ENCODE data around the gene MAP3K20. TPM values are rescaled to one million over a fixed set of nuclear protein-coding genes. Genes with fewer than 3 reads are reported as not detected.

Gene MAP3K20
- total RNA-seq, 2 donors from 2014 or later: 10.1 to 11.9 TPM

DNA sequence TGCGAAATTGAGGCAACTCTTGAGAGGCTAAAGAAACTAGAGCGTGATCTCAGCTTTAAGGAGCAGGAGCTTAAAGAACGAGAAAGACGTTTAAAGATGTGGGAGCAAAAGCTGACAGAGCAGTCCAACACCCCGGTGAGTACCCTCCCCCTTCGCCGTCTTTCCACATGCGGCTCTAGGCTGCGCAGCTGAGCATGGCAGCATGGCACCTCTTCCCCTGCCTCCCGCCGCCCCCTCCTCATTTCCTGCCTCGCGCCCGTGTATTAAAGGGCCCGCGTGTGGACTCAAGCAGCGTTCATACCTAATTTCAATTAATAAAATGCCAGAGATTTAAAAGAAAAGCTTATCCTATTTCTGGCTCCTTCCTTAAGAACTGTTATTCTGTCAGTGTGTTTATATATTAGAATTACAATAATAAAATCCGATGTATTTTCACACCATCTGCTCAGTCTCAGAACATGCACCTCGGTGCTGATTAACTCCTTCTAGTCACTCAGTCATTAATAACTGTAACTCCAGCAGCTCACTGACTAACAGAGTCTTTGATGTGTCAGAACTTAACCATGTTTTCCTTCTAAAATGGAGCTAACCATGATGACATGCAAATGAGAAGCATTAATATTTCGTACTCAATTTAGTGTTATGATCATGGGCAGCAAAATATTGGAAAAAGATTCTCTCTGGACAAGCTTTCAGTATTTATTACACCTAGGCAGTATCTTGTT lies 141.6 kb downstream of the MAP3K20 start:
- ATAC-seq (replicated peaks in 1 of 2) (no peak), DNase-seq (no peak)
- H3K27ac Mint-ChIP-seq: no peak overlapping the region
- peaks cover 6% of the 10 kb centered on the region for H3K4me1 Mint-ChIP-seq (ENCODE audit: low read depth)
- H3K4me3 Mint-ChIP-seq: no peak overlapping the region
- no peaks in the 10 kb centered on the region for H3K27me3 Mint-ChIP-seq (ENCODE audit: low read depth)
- H3K36me3 Mint-ChIP-seq (ENCODE audit: insufficient read depth in 2 of 2): no peaks in the 10 kb centered on the region
- H3K9me3 Mint-ChIP-seq: no peaks in the 10 kb centered on the region

DNA sequence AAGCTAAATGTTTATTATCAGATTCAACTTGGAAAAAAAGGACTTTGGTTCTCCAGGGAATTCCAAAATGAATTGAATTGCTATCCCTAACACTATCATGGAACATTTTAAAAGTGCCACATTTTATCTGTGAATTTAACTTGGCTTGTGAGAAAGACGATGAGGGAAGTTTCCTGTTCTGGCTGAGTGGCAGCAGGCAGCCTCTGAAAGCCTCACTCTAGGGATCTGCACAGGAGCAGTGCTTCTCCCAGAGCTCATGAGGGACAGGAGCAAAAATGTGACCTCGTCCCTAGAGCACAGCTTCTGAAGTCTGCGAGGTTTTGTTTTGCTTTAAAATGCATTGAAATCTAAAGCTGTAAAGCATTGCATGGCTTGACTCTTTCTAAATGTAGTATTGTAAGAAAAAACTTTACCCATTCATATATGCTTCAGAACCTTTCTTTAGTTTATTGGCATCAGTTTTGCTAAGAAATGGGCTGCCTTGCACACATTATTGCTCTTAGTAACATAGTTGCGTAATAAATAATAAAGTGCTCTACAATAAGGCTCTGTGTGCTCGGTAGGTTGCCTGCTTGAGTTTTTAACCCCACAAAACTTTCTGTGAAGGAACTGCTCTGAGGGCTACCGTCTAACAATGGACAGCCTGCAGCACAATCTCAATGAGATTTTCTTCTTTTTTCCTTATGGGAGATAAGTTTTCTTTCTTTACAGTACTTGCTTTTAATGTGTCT lies 142.8 kb downstream of the MAP3K20 start:
- no peak overlapping the region for H3K27ac Mint-ChIP-seq
- no peaks in the 10 kb centered on the region for H3K9me3 Mint-ChIP-seq
- H3K4me3 Mint-ChIP-seq: no peak overlapping the region
- DNase-seq (no peak), ATAC-seq (replicated peaks in 1 of 2) (no peak)
- no peaks in the 10 kb centered on the region for H3K27me3 Mint-ChIP-seq (ENCODE audit: low read depth)
- H3K4me1 Mint-ChIP-seq (ENCODE audit: low read depth): peaks cover 6% of the 10 kb centered on the region
- no peaks in the 10 kb centered on the region for H3K36me3 Mint-ChIP-seq (ENCODE audit: insufficient read depth in 2 of 2)

DNA sequence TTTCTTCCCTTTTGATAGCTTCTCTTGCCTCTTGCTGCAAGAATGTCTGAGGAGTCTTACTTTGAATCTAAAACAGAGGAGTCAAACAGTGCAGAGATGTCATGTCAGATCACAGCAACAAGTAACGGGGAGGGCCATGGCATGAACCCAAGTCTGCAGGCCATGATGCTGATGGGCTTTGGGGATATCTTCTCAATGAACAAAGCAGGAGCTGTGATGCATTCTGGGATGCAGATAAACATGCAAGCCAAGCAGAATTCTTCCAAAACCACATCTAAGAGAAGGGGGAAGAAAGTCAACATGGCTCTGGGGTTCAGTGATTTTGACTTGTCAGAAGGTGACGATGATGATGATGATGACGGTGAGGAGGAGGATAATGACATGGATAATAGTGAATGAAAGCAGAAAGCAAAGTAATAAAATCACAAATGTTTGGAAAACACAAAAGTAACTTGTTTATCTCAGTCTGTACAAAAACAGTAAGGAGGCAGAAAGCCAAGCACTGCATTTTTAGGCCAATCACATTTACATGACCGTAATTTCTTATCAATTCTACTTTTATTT lies 145.6 kb downstream of the MAP3K20 start:
- H3K4me1 Mint-ChIP-seq (ENCODE audit: low read depth): peaks cover 6% of the 10 kb centered on the region
- no peaks in the 10 kb centered on the region for H3K36me3 Mint-ChIP-seq (ENCODE audit: insufficient read depth in 2 of 2)
- H3K27ac Mint-ChIP-seq: no peak overlapping the region
- ATAC-seq (replicated peaks in 1 of 2) (no peak), DNase-seq (no peak)
- H3K9me3 Mint-ChIP-seq: no peaks in the 10 kb centered on the region
- no peaks in the 10 kb centered on the region for H3K27me3 Mint-ChIP-seq (ENCODE audit: low read depth)
- no peak overlapping the region for H3K4me3 Mint-ChIP-seq

DNA sequence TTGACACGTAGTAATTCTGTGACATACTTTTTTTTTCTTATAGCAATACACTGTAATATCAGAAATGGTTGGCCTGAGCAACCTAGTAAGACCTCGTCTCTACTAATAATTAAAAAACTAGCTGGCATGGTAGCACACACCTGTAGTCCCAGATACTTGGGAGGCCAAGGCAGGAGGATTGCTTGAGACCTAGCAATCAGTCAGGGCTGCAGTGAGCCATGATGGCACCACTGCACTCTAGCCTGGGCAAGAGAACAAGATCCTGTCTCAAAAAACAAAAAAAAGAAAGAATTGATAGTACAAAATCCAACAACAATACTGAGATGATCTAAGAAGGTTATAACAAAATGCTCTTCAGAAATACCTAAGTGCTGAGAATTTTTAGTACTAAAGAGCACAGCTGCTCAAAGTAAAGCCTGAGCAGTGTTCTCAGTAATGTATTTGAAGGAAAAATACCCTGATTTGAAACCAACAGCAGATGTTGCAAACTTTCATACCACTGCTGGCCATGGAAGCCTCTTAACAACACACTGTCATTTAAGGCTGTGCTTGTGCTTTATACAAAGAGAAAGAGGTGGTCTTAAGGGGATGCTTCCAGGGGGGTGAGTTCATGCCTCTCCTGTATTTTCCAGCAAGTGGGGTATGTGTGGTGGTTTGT lies 146.4 kb downstream of the MAP3K20 start:
- DNase-seq (no peak), ATAC-seq (replicated peaks in 1 of 2) (no peak)
- no peaks in the 10 kb centered on the region for H3K9me3 Mint-ChIP-seq
- H3K27me3 Mint-ChIP-seq (ENCODE audit: low read depth): peaks cover 2% of the 10 kb centered on the region
- H3K36me3 Mint-ChIP-seq (ENCODE audit: insufficient read depth in 2 of 2): no peaks in the 10 kb centered on the region
- H3K27ac Mint-ChIP-seq: no peak overlapping the region
- H3K4me3 Mint-ChIP-seq: no peak overlapping the region
- peaks cover 6% of the 10 kb centered on the region for H3K4me1 Mint-ChIP-seq (ENCODE audit: low read depth)

DNA sequence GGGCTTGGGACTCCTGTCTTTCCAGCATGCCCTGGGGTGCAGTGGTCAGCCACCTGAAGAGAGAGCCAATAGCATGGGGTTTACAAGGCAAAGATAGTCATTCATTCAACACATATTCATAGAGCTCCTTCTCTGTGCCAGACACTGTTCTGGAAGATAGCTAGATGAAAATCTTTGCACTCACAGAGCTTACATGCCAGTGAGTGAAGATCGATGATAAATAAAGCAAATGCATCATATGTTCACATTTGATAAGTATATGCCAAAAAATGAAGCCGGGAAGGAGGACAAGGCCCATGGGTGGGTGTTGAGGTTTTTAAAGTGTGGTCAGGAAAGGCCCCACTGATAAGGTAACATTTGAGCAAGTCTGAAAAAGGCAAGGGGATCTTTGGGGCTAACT lies 148.2 kb downstream of the MAP3K20 start:
- H3K27me3 Mint-ChIP-seq (ENCODE audit: low read depth): peaks cover 18% of the 10 kb centered on the region
- no peak for DNase-seq
- H3K4me1 Mint-ChIP-seq (ENCODE audit: low read depth): peaks cover 3% of the 10 kb centered on the region
- ATAC-seq (replicated peaks in 1 of 2): no peak
- no peaks in the 10 kb centered on the region for H3K36me3 Mint-ChIP-seq (ENCODE audit: insufficient read depth in 2 of 2)
- H3K4me3 Mint-ChIP-seq: no peak overlapping the region
- no peaks in the 10 kb centered on the region for H3K9me3 Mint-ChIP-seq
- no peak overlapping the region for H3K27ac Mint-ChIP-seq

DNA sequence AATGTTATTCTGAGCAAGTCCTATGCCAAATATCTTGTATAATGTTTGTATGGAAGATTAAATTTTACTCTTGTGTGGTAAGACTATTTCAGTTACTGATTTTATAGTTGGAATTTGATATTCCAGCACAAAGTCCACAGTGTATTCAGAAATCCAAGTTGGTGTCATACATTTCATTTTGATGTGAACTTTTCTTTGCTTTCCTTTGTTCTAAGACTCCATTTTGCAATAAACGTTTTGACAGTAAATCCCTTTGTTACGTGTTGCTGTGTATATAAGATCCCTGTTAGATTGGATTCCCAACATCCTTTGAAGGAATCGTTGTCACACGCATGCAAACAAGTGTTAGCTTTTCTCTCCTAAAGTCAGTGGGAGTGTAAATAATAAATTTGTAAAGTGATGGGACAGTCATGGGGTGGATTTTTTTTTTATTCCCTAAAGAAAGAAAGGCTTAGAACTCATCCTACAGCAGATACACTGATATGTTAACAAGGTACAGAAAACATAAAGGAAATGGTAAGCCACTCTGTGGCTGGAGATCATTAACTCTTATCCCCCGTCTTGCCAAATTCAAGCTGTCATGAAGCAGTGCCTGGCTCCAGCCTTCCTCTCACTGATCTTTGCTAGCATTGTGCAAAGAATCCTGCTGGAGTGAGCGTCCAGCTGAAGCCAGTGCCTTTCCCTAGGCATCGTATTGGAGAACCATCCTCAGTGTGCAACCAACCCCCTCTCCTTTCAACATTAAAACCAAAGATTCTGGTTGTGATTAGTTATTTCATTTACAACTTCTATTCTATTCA lies 151.5 kb downstream of the MAP3K20 start:
- no peak overlapping the region for H3K27ac Mint-ChIP-seq
- ATAC-seq (replicated peaks in 1 of 2) (no peak), DNase-seq (no peak)
- no peak overlapping the region for H3K4me3 Mint-ChIP-seq
- H3K4me1 Mint-ChIP-seq (ENCODE audit: low read depth): no peaks in the 10 kb centered on the region
- peaks cover 18% of the 10 kb centered on the region for H3K27me3 Mint-ChIP-seq (ENCODE audit: low read depth)
- H3K36me3 Mint-ChIP-seq (ENCODE audit: insufficient read depth in 2 of 2): no peaks in the 10 kb centered on the region
- H3K9me3 Mint-ChIP-seq: no peaks in the 10 kb centered on the region

DNA sequence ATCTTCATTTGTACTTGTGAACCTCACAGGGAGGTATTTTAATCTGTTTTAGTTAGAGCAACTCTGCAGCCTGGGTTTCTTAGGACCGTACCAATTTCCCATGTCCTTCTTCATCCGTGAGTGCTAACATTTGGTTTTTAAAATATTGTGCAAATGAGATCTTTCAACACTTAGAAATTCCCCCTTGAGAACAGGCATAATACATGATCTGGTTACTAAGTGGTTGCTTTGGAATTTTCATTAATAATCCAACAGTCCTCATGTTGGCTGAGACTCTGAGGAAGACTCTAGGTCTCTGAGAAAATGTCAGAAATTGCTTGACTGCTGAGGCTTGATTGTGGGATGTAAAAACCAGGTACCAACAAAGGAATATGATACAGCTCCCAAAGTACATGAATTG lies 153.4 kb downstream of the MAP3K20 start:
- ATAC-seq (replicated peaks in 1 of 2): no peak
- H3K27ac Mint-ChIP-seq: no peak overlapping the region
- no peaks in the 10 kb centered on the region for H3K9me3 Mint-ChIP-seq

DNA sequence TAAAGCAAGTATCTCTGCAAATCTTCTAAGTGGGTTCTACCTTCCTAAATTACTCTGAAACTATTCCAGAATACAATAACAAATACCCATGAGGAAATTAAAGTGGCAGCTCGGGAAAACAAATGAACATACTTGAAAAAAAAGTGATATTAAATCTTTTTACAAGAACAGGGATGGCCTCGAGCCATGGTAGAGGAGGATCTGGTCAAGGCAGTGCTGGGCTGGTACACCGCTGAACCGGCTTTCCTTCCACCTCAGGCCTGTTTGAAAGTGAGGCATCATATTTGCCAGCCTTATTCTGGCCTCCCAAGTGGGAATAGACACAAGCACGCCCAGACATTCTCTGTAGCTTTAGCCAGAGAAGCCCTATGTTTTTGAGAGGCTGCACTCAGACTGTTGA lies 154.5 kb downstream of the MAP3K20 start:
- Mint-ChIP-seq H3K27me3 (ENCODE audit: low read depth) (peaks cover 18% of the 10 kb centered on the region), H3K36me3 (ENCODE audit: insufficient read depth in 2 of 2) (no peaks in the 10 kb centered on the region), H3K27ac (no peak overlapping the region), H3K4me3 (no peak overlapping the region), H3K4me1 (ENCODE audit: low read depth) (peaks cover 5% of the 10 kb centered on the region), H3K9me3 (no peaks in the 10 kb centered on the region)
- no peak for ATAC-seq (replicated peaks in 1 of 2)
- DNase-seq: no peak

More for the DNA sequence above, 153.4 kb downstream of the MAP3K20 start:
- peaks cover 18% of the 10 kb centered on the region for H3K27me3 Mint-ChIP-seq (ENCODE audit: low read depth)
- DNase-seq: no peak
- no peak overlapping the region for H3K4me3 Mint-ChIP-seq
- no peaks in the 10 kb centered on the region for H3K36me3 Mint-ChIP-seq (ENCODE audit: insufficient read depth in 2 of 2)
- peaks cover 5% of the 10 kb centered on the region for H3K4me1 Mint-ChIP-seq (ENCODE audit: low read depth)

DNA sequence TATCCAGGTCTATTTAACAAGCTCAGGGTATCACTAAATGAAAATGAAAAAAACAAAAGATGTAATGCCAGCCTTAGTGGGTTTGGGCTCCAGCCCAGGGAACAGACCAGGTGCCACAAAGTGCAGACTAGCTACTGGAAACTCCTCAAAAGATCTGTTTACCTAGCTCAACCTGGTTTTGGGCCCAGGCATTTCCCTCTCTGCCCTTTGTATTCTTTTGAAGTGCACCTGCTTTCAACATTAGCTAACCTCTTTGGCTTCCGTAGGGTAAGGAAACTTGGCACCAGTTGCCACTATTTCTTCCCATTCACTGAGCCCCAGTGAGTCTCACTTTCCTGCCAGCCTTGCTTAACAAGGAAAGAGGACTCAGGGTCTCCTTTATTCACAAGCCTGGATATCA lies 155.4 kb downstream of the MAP3K20 start:
- Mint-ChIP-seq H3K4me3 (no peak overlapping the region), H3K36me3 (ENCODE audit: insufficient read depth in 2 of 2) (no peaks in the 10 kb centered on the region), H3K27me3 (ENCODE audit: low read depth) (peaks cover 22% of the 10 kb centered on the region), H3K4me1 (ENCODE audit: low read depth) (peaks cover 5% of the 10 kb centered on the region), H3K9me3 (no peaks in the 10 kb centered on the region), H3K27ac (no peak overlapping the region)
- ATAC-seq (replicated peaks in 1 of 2): no peak
- DNase-seq: no peak

DNA sequence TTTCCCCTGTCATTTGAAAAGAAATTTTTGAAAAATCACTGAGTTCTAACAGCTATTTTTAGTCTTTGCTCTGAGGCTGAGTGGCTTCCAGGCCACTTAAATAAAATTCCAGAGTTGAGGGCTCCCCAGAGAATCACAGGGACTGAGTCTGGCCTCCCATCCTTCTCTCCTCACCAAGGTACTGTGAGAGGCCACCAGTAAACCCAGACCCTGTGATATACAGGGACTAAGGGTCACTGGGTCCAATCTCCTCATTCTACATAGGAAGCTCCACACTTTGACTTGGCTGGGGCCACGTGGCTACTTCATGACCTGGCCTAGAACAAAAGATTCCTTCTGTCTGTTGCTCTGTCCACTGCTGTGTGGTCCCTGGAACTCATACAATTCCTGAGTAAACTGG lies 155.8 kb downstream of the MAP3K20 start:
- Mint-ChIP-seq H3K4me3 (no peak overlapping the region), H3K27me3 (ENCODE audit: low read depth) (peaks cover 22% of the 10 kb centered on the region), H3K36me3 (ENCODE audit: insufficient read depth in 2 of 2) (no peaks in the 10 kb centered on the region), H3K27ac (no peak overlapping the region), H3K4me1 (ENCODE audit: low read depth) (peaks cover 5% of the 10 kb centered on the region), H3K9me3 (no peaks in the 10 kb centered on the region)
- ATAC-seq (replicated peaks in 1 of 2): no peak
- DNase-seq: no peak

DNA sequence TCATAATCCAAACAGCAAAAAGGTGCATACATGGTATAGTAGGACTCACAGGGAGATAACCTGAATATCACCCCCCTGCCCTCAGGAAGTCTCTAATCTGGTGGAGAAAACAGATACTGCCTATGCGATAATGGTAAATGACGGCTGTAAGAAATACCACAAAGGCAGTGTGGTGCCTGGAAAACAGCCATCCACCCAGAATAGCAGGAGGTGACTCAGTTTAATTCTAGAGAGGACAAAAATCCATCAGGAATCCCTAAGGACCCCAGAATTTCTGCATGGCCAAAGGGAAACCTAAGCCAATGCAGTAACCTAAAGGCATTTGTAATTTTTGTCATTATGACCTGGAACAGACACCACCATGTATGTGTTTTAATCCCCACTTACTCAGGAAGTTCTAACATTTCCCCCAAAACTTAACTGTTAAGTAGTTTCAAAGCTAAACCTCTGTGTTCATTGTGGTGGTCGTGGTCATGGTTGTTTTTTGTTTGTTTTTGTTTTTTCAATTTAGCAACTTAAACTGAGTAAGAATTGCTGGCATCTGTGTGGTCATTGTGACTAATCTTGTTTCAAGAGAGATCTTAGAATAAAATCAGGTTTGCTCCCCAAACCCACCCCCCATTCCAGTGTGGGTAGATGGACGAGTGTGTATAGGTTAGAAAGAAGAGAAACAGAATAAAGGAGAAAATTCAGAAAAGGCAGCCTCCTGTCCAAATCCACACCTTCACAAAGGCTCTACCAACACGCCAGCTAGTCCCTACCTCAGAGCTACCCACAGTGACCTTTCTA lies 157.5 kb downstream of the MAP3K20 start:
- no peak overlapping the region for H3K27ac Mint-ChIP-seq
- H3K27me3 Mint-ChIP-seq (ENCODE audit: low read depth): peaks cover 10% of the 10 kb centered on the region
- ATAC-seq (replicated peaks in 1 of 2): peak; percentile 70 to 71
- peak; percentile 15 to 22 for DNase-seq
- H3K4me3 Mint-ChIP-seq: no peak overlapping the region
- H3K4me1 Mint-ChIP-seq (ENCODE audit: low read depth): peaks cover 5% of the 10 kb centered on the region
- H3K9me3 Mint-ChIP-seq: no peaks in the 10 kb centered on the region
- no peaks in the 10 kb centered on the region for H3K36me3 Mint-ChIP-seq (ENCODE audit: insufficient read depth in 2 of 2)

Data from activated T-cell treated with anti-CD3 and anti-CD28 coated beads, Interleukin-2, amount 50 U/mL, for 72 hours (primary cell).